Prostate gland (tissue), 2 donors: ENCODE results near the gene SLC25A21. TPM values are rescaled to one million over a fixed set of nuclear protein-coding genes. Genes with fewer than 3 reads are reported as not detected.

Source experiments
- DNase-seq: peaks from one replicate; pipeline ENCODE4 v3.0.0-alpha.2; 2019; ENCODE audit warnings: low spot score
- H3K27ac ChIP-seq, 2 donors: fragments of 200-600 bp; sonication (generic); 2 replicates each; pipeline ENCODE4 v1.5.1; 2017 to 2019
- H3K27me3 ChIP-seq: fragments of 200-600 bp; sonication (generic); replicated peaks from 2 replicates; pipeline ENCODE4 v1.5.1; 2019; ENCODE audit not compliant: insufficient read depth
- H3K36me3 ChIP-seq, 2 donors: fragments of 200-600 bp; sonication (generic); 1 replicate in 1 of 2; 2 replicates in 1 of 2; pipeline versions ENCODE4 v1.5.1 to v1.8.1; 2017 to 2019
- H3K4me1 ChIP-seq: fragments of 200-600 bp; sonication (generic); replicated peaks from 2 replicates; pipeline ENCODE4 v1.5.1; 2019
- H3K4me3 ChIP-seq, 2 donors: fragments of 200-600 bp; sonication (generic); 2 replicates each; pipeline ENCODE4 v1.5.1; 2017 to 2019
- H3K9me3 ChIP-seq: fragments of 200-600 bp; sonication (generic); 2 replicates; pipeline ENCODE4 v1.5.1; 2017
- CTCF ChIP-seq, 4 experiments: fragments of 200-600 bp in 2 of 4; fragments of 450-650 bp in 2 of 4; sonication (generic) in 2 of 4; IDR thresholded peaks; 1 replicate in 3 of 4; 2 replicates in 1 of 4; pipeline ENCODE4 v1.5.1; 2016 to 2019; ENCODE audit warnings: antibody characterized with exemption in 4 of 4, mild to moderate bottlenecking in 2 of 4, moderate library complexity in 2 of 4
- POLR2A ChIP-seq: fragments of 450-650 bp; IDR thresholded peaks from one replicate; pipeline ENCODE4 v1.6.1; 2016; ENCODE audit warnings: antibody characterized with exemption, mild to moderate bottlenecking
- POLR2AphosphoS5 ChIP-seq: sonication (generic); formaldehyde crosslinking; IDR thresholded peaks from one replicate; pipeline ENCODE4 v1.6.1; 2017; ENCODE audit warnings: antibody characterized with exemption
- WGBS: methylation state at CpG from one replicate; pipeline ENCODE4 v1.1.5; 2018; 5-methylcytosine and 5-hydroxymethylcytosine counted together
- intact Hi-C: fragments of 100-400 bp; cut with DNase I; formaldehyde crosslinking; loops from one replicate; pipeline ENCODE4 v1.14.2; 2022
- total RNA-seq, 2 donors: library from RNA; depleted of rRNA; stranded (reverse); fragments of >200 nt; gene quantifications; one replicate each; pipeline ENCODE4 v1.1.0, GENCODE V29; 2016

SLC25A21 gene
- total RNA-seq, 2 donors from 2014 or later: 1.5 to 7.7 TPM

GRCh38 chr14:37198907-37199306, 26.5 kb upstream of the SLC25A21 start:
- TF ChIP-seq CTCF (IDR thresholded peaks at IDR 0.05) (no peak), POLR2AphosphoS5 (no peak), POLR2A (no peak)
- Histone ChIP-seq H3K27me3 (no peaks in the 10 kb centered on the region), H3K4me1 (no peaks in the 10 kb centered on the region), H3K27ac (no peak overlapping the region), H3K9me3 (no peaks in the 10 kb centered on the region), H3K36me3 (no peaks in the 10 kb centered on the region), H3K4me3 (peak overlapping the region in 1 of 2 donors; percentile 48)
- WGBS: 86% methylated on average over 5 of the region's 5 CpGs
- intact Hi-C loops: no loop called here
- DNase-seq: no peak

GRCh38 chr14:37198273-37198598, 25.8 kb upstream of the SLC25A21 start:
- H3K4me1 ChIP-seq: no peaks in the 10 kb centered on the region
- 2% methylated on average over 11 of the region's 11 CpGs for WGBS
- H3K27ac ChIP-seq: peak overlapping the region; percentile 86 to 93
- H3K4me3 ChIP-seq: peak overlapping the region; percentile 48 to 60
- H3K36me3 ChIP-seq: no peaks in the 10 kb centered on the region
- TF ChIP-seq POLR2AphosphoS5 (no peak), CTCF (IDR thresholded peaks at IDR 0.05) (peak in 1 of 4 experiments; percentile 4), POLR2A (no peak)
- intact Hi-C loops: no loop called here
- DNase-seq: no peak
- no peaks in the 10 kb centered on the region for H3K27me3 ChIP-seq
- H3K9me3 ChIP-seq: no peaks in the 10 kb centered on the region

GRCh38 chr14:37197421-37198272, 25.2 kb upstream of the SLC25A21 start, which contains the start of gene MIPOL1:
Gene MIPOL1 (plus strand): TSS chr14:37197937. CDS start chr14:37247889, 49,952 bp downstream.
- H3K36me3 ChIP-seq: no peaks in the 10 kb centered on the region
- peak; percentile 79 for DNase-seq
- H3K27me3 ChIP-seq: no peaks in the 10 kb centered on the region
- H3K4me1 ChIP-seq: no peaks in the 10 kb centered on the region
- H3K4me3 ChIP-seq: peak within 1 kb of the TSS; percentile 48 to 60
- WGBS: 1% methylated on average over 70 of the region's 70 CpGs
- H3K9me3 ChIP-seq: no peaks in the 10 kb centered on the region
- TF ChIP-seq POLR2AphosphoS5 (no peak), CTCF (IDR thresholded peaks at IDR 0.05) (peak; percentile 14 to 38 (median 28)), POLR2A (peak; percentile 50)
- intact Hi-C loops: no loop called here
- H3K27ac ChIP-seq: peak within 1 kb of the TSS; percentile 86 to 93

- H3K4me3 ChIP-seq: peak overlapping the region; percentile 48 to 60
- H3K27ac ChIP-seq: peak overlapping the region; percentile 86 to 93
- TF ChIP-seq CTCF (IDR thresholded peaks at IDR 0.05) (no peak), POLR2AphosphoS5 (no peak), POLR2A (no peak)
- no peaks in the 10 kb centered on the region for H3K4me1 ChIP-seq
- intact Hi-C loops: no loop called here
- WGBS: 91% methylated on average over 17 of the region's 17 CpGs
- no peaks in the 10 kb centered on the region for H3K27me3 ChIP-seq
- no peak for DNase-seq
- no peaks in the 10 kb centered on the region for H3K36me3 ChIP-seq
- H3K9me3 ChIP-seq: no peaks in the 10 kb centered on the region
Measured at GRCh38 chr14:37196604-37197420, 24.4 kb upstream of the SLC25A21 start.
